CD4-positive, alpha-beta memory T cell (primary cell): ENCODE data around the gene PTPN14. TPM values are rescaled to one million over a fixed set of nuclear protein-coding genes. Genes with fewer than 3 reads are reported as not detected.

Experiments used
- CTCF ChIA-PET: fragments of 350-600 bp; sonication (Branson Sonifier 250); formaldehyde crosslinking; loops from one replicate; lab custom pipeline; 2021; ENCODE audit warnings: inconsistent platforms; ENCODE audit not compliant: partially characterized antibody; lab: Charles Lee
- POLR2A ChIA-PET: fragments of 350-600 bp; sonication (Branson Sonifier 250); formaldehyde crosslinking; loops from one replicate; lab custom pipeline; 2021; ENCODE audit not compliant: partially characterized antibody; lab: Charles Lee
- DNase-seq, 5 donors: peaks; one replicate each; pipeline versions ENCODE4 v3.0.0 to v3.0.0-alpha.2; 2020 to 2022; ENCODE audit warnings: mixed read lengths in 1 of 5
- H3K27ac ChIP-seq: one replicate; pipeline ENCODE4 v1.7.0; 2013; ENCODE audit warnings: low read depth, low read length
- H3K27me3 ChIP-seq: 2 replicates; pipeline ENCODE4 v1.7.0; 2013; ENCODE audit warnings: mild to moderate bottlenecking, low read length, moderate library complexity; ENCODE audit not compliant: insufficient read depth
- H3K36me3 ChIP-seq: 2 replicates; pipeline ENCODE4 v1.7.0; 2013; ENCODE audit warnings: mild to moderate bottlenecking, low read length, moderate library complexity; ENCODE audit not compliant: insufficient read depth
- H3K4me1 ChIP-seq: 2 replicates; pipeline ENCODE4 v1.7.0; 2013; ENCODE audit warnings: mild to moderate bottlenecking, low read length, moderate library complexity; ENCODE audit not compliant: insufficient read depth
- H3K4me3 ChIP-seq, 2 donors: one replicate each; pipeline ENCODE4 v1.7.0; 2013; ENCODE audit warnings: low read length in 2 of 2, mild to moderate bottlenecking in 1 of 2
- H3K9me3 ChIP-seq, 2 donors: one replicate each; pipeline ENCODE4 v1.7.0; 2013; ENCODE audit warnings: low read length in 2 of 2, control low read depth in 1 of 2; ENCODE audit not compliant: control insufficient read depth in 1 of 2
- H3K27ac Mint-ChIP-seq, 7 donors: one replicate each; pipeline ENCODE4 v1.8.0; 2020 to 2021; ENCODE audit warnings: mixed read lengths in 7 of 7, mild to moderate bottlenecking in 6 of 7, inconsistent platforms in 3 of 7, moderate library complexity in 3 of 7
- H3K27me3 Mint-ChIP-seq, 2 donors: one replicate each; pipeline ENCODE4 v1.8.0; 2020 to 2021; ENCODE audit warnings: mixed read lengths in 2 of 2
- H3K36me3 Mint-ChIP-seq, 2 donors: one replicate each; pipeline ENCODE4 v1.8.0; 2020 to 2021; ENCODE audit warnings: mixed read lengths in 2 of 2, inconsistent platforms in 1 of 2, mild to moderate bottlenecking in 1 of 2
- H3K4me1 Mint-ChIP-seq, 4 donors: one replicate each; pipeline ENCODE4 v1.8.0; 2020 to 2021; ENCODE audit warnings: mixed read lengths in 4 of 4, mild to moderate bottlenecking in 1 of 4
- H3K4me3 Mint-ChIP-seq, 8 donors: one replicate each; pipeline ENCODE4 v1.8.0; 2020 to 2021; ENCODE audit warnings: mixed read lengths in 8 of 8, mild to moderate bottlenecking in 7 of 8, moderate library complexity in 6 of 8, inconsistent platforms in 3 of 8
- H3K9me3 Mint-ChIP-seq, 8 donors: one replicate each; pipeline ENCODE4 v1.8.0; 2020 to 2021; ENCODE audit warnings: mixed read lengths in 8 of 8, mild to moderate bottlenecking in 5 of 8, inconsistent platforms in 3 of 8, moderate library complexity in 1 of 8
- intact Hi-C: fragments of 100-400 bp; cut with micrococcal nuclease; formaldehyde crosslinking; loops from one replicate; pipeline ENCODE4 v1.15.1; 2023
- polyA plus RNA-seq, 2 donors: library from polyadenylated mRNA; unstranded; fragments of 300-500 nt; fragmentation: Illumina TruSeq; gene quantifications; one replicate each; pipeline ENCODE4 v1.2.3, GENCODE V29; 2021
- total RNA-seq, 2 experiments: library from RNA; stranded (reverse); gene quantifications; one replicate each; pipeline ENCODE4 v1.2.3, GENCODE V29; 2021

PTPN14 gene
- total and polyA plus RNA-seq, 4 experiments from 2014 or later: 0.03 to 0.28 (median 0.20) TPM; not detected in 1

DNA sequence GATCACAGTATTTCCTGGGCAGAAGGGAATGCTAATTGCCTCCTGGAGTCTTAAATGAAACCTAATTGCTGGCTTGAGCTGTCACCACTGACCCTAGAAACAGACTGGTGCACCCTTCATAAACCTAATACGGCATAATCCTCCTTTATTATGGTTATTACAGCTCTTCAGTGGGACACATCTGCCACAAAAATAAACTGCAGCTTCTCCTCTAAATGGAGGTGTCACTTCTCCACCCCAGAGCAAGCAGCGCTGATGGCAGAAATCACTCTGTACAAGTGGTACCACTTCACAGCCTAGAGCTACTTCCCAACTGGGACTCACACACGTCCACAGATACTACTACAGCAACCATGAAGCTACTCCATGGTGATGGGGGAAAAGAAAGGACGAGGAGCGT is 11.1 kb downstream of the PTPN14 start:
- H3K27ac ChIP-seq: no peak overlapping the region
- H3K27me3 ChIP-seq: no peaks in the 10 kb centered on the region
- no peaks in the 10 kb centered on the region for H3K9me3 ChIP-seq
- H3K36me3 ChIP-seq: no peaks in the 10 kb centered on the region
- no peaks in the 10 kb centered on the region for H3K36me3 Mint-ChIP-seq
- ChIA-PET POLR2A (no interaction called here), CTCF (no interaction called here)
- peaks cover 6 to 11% of the 10 kb centered on the region in 2 donors for H3K27me3 Mint-ChIP-seq
- no peaks in the 10 kb centered on the region for H3K9me3 Mint-ChIP-seq
- no peaks in the 10 kb centered on the region for H3K4me1 ChIP-seq
- intact Hi-C loops: no loop called here
- H3K4me1 Mint-ChIP-seq: no peaks in the 10 kb centered on the region
- no peak overlapping the region for H3K4me3 Mint-ChIP-seq
- DNase-seq: no peak
- H3K27ac Mint-ChIP-seq: no peak overlapping the region
- H3K4me3 ChIP-seq: no peak overlapping the region

DNA sequence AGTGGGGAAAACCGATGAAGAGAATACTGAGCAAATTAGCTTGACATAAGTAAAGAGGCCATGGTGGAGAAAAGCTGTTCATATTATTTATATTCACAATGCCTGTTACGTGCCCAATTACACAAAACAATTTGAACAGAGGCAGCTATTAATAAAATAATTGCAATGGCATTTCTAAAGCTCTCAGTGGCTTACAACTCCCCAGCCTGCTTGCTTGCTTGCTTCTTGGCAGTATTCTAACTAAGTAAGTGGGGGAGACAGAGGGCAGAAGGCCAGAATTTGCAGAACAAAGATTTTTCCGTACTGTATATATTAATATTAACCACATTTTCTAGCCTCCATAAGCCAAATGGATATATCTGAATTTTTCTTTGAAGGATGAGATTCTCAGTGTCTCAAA is 12.9 kb downstream of the PTPN14 start:
- no peak for DNase-seq
- ChIA-PET CTCF (interaction anchor here (0.7 to 1.2 kb wide), 2 partner anchors 9 to 17 kb away, joined by 3 read pairs; no protein-coding TSS in a partner anchor), POLR2A (no interaction called here)
- no peaks in the 10 kb centered on the region for H3K4me1 ChIP-seq
- H3K27me3 ChIP-seq: no peaks in the 10 kb centered on the region
- no peaks in the 10 kb centered on the region for H3K9me3 ChIP-seq
- Mint-ChIP-seq H3K4me3 (no peak overlapping the region), H3K4me1 (no peaks in the 10 kb centered on the region), H3K36me3 (no peaks in the 10 kb centered on the region), H3K27ac (no peak overlapping the region), H3K27me3 (peaks cover 5 to 9% of the 10 kb centered on the region in 2 donors), H3K9me3 (no peaks in the 10 kb centered on the region)
- H3K4me3 ChIP-seq: no peak overlapping the region
- intact Hi-C loops: no loop called here
- H3K36me3 ChIP-seq: no peaks in the 10 kb centered on the region
- H3K27ac ChIP-seq: no peak overlapping the region

- H3K27me3 ChIP-seq: no peaks in the 10 kb centered on the region
- H3K9me3 Mint-ChIP-seq: no peaks in the 10 kb centered on the region
- intact Hi-C loops: no loop called here
- no peak overlapping the region for H3K4me3 ChIP-seq
- no peaks in the 10 kb centered on the region for H3K36me3 ChIP-seq
- H3K27me3 Mint-ChIP-seq: peaks cover 5 to 9% of the 10 kb centered on the region in 2 donors
- H3K4me1 Mint-ChIP-seq: no peaks in the 10 kb centered on the region
- POLR2A ChIA-PET: no interaction called here
- CTCF ChIA-PET: interaction anchor here (0.7 kb wide), 1 partner anchor 10 kb away, joined by 3 read pairs; no protein-coding TSS in a partner anchor
- H3K36me3 Mint-ChIP-seq: no peaks in the 10 kb centered on the region
- H3K27ac ChIP-seq: no peak overlapping the region
- no peaks in the 10 kb centered on the region for H3K4me1 ChIP-seq
- no peak overlapping the region for H3K4me3 Mint-ChIP-seq
- DNase-seq: no peak
- H3K27ac Mint-ChIP-seq: no peak overlapping the region
- H3K9me3 ChIP-seq: no peaks in the 10 kb centered on the region
Observed at GRCh38 chr1:214537872-214538473, 13.4 kb downstream of the PTPN14 start.

DNA sequence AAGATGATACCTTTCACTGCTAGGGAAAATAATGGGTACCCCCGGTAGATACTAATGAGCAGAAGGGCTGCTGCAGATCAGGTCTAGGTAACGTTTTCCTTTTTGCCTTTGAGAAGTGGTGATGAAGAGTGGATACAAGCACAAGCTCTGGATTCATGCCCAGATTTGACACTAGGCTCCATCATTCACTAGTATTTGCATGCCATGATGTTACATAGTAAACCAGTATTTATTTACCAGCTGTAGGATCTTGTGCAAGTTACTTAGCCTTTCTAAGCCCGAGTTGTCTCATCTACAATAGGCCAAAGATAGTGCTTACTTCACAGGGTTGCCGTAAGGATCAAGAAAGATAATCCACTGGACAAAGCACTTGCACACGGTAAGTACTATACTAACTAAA is 14.2 kb downstream of the PTPN14 start:
- Mint-ChIP-seq H3K4me3 (no peak overlapping the region), H3K4me1 (no peaks in the 10 kb centered on the region), H3K27me3 (peaks cover 5 to 6% of the 10 kb centered on the region in 2 donors), H3K9me3 (peaks cover 0 to under 1% (median 0%) of the 10 kb centered on the region in 8 donors), H3K27ac (no peak overlapping the region), H3K36me3 (no peaks in the 10 kb centered on the region)
- Histone ChIP-seq H3K4me3 (no peak overlapping the region), H3K27me3 (no peaks in the 10 kb centered on the region), H3K9me3 (no peaks in the 10 kb centered on the region), H3K36me3 (no peaks in the 10 kb centered on the region), H3K27ac (no peak overlapping the region), H3K4me1 (no peaks in the 10 kb centered on the region)
- no peak for DNase-seq
- intact Hi-C loops: no loop called here
- ChIA-PET CTCF (no interaction called here), POLR2A (no interaction called here)

- Histone ChIP-seq H3K4me3 (no peak overlapping the region), H3K36me3 (no peaks in the 10 kb centered on the region), H3K9me3 (no peaks in the 10 kb centered on the region), H3K27ac (no peak overlapping the region), H3K4me1 (no peaks in the 10 kb centered on the region), H3K27me3 (no peaks in the 10 kb centered on the region)
- DNase-seq: no peak
- CTCF ChIA-PET: no interaction called here
- Mint-ChIP-seq H3K27ac (no peak overlapping the region), H3K9me3 (peaks cover 0 to 4% (median 0%) of the 10 kb centered on the region in 8 donors), H3K36me3 (no peaks in the 10 kb centered on the region), H3K4me1 (no peaks in the 10 kb centered on the region), H3K27me3 (peaks cover 5 to 6% of the 10 kb centered on the region in 2 donors), H3K4me3 (no peak overlapping the region)
- intact Hi-C loops: no loop called here
- POLR2A ChIA-PET: no interaction called here
Observed at GRCh38 chr1:214532070-214532469, 19.3 kb downstream of the PTPN14 start.

- intact Hi-C loops: no loop called here
- peaks cover 0 to 2% (median 0%) of the 10 kb centered on the region in 8 donors for H3K9me3 Mint-ChIP-seq
- Histone ChIP-seq H3K36me3 (no peaks in the 10 kb centered on the region), H3K4me1 (no peaks in the 10 kb centered on the region), H3K27ac (no peak overlapping the region), H3K4me3 (no peak overlapping the region), H3K9me3 (no peaks in the 10 kb centered on the region), H3K27me3 (no peaks in the 10 kb centered on the region)
- ChIA-PET CTCF (no interaction called here), POLR2A (no interaction called here)
- no peaks in the 10 kb centered on the region for H3K36me3 Mint-ChIP-seq
- peaks cover 0 to 9% (median 2%) of the 10 kb centered on the region in 4 donors for H3K4me1 Mint-ChIP-seq
- no peak for DNase-seq
- H3K27ac Mint-ChIP-seq: no peak overlapping the region
- peaks cover 3 to 9% of the 10 kb centered on the region in 2 donors for H3K27me3 Mint-ChIP-seq
- no peak overlapping the region for H3K4me3 Mint-ChIP-seq
Observed at GRCh38 chr1:214525535-214526019, 25.8 kb downstream of the PTPN14 start.

- no peaks in the 10 kb centered on the region for H3K36me3 ChIP-seq
- peaks cover 3 to 9% of the 10 kb centered on the region in 2 donors for H3K27me3 Mint-ChIP-seq
- H3K36me3 Mint-ChIP-seq: no peaks in the 10 kb centered on the region
- CTCF ChIA-PET: no interaction called here
- no peaks in the 10 kb centered on the region for H3K4me1 ChIP-seq
- no peak overlapping the region for H3K4me3 ChIP-seq
- no peak for DNase-seq
- H3K9me3 Mint-ChIP-seq: peaks cover 0 to under 1% (median 0%) of the 10 kb centered on the region in 8 donors
- H3K27me3 ChIP-seq: no peaks in the 10 kb centered on the region
- H3K27ac ChIP-seq: no peak overlapping the region
- no peaks in the 10 kb centered on the region for H3K9me3 ChIP-seq
- intact Hi-C loops: no loop called here
- peak overlapping the region in 1 of 7 donors; percentile 19 for H3K27ac Mint-ChIP-seq
- no peak overlapping the region for H3K4me3 Mint-ChIP-seq
- POLR2A ChIA-PET: no interaction called here
- H3K4me1 Mint-ChIP-seq: peaks cover 0 to 9% (median 2%) of the 10 kb centered on the region in 4 donors
Observed at GRCh38 chr1:214524824-214525223, 26.6 kb downstream of the PTPN14 start.
